Esophagus squamous epithelium (tissue), 5 donors: ENCODE results near the gene TFB1M. TPM values are rescaled to one million over a fixed set of nuclear protein-coding genes. Genes with fewer than 3 reads are reported as not detected.
"Not testable (repeated sequence)": the region's sequence is repeated elsewhere in the genome, so short reads cannot be mapped to it uniquely, and the experiment has no call there.

Source experiments
- DNase-seq: peaks from one replicate; lab custom pipeline; 2025; lab: John Stamatoyannopoulos, UW
- H3K27ac ChIP-seq, 4 donors: fragments of 200-600 bp; sonication (generic); one replicate each; pipeline ENCODE4 v1.5.1; 2016 to 2019; ENCODE audit warnings: mild to moderate bottlenecking in 1 of 4
- H3K27me3 ChIP-seq, 4 donors: fragments of 200-600 bp; sonication (generic); 1 replicate in 3 of 4; 2 replicates in 1 of 4; pipeline versions ENCODE4 v1.5.1 to v1.6.0; 2017 to 2021; ENCODE audit warnings: antibody characterized with exemption in 1 of 4
- H3K36me3 ChIP-seq, 3 donors: fragments of 200-600 bp; sonication (generic); one replicate each; pipeline ENCODE4 v1.5.1; 2016 to 2019
- H3K4me1 ChIP-seq, 3 donors: fragments of 200-600 bp; sonication (generic); one replicate each; pipeline ENCODE4 v1.5.1; 2017 to 2019
- H3K4me3 ChIP-seq, 4 donors: fragments of 200-600 bp; sonication (generic); 1 replicate in 3 of 4; 2 replicates in 1 of 4; pipeline ENCODE4 v1.5.1; 2016 to 2019; ENCODE audit warnings: mild to moderate bottlenecking in 2 of 4, moderate library complexity in 1 of 4
- H3K9me3 ChIP-seq, 3 donors: fragments of 200-600 bp; sonication (generic); one replicate each; pipeline ENCODE4 v1.5.1; 2016 to 2019
- POLR2A ChIP-seq, 4 donors: fragments of 450-650 bp; IDR thresholded peaks; one replicate each; pipeline ENCODE4 v1.6.1; 2017; ENCODE audit warnings: antibody characterized with exemption in 4 of 4, mild to moderate bottlenecking in 4 of 4, moderate library complexity in 3 of 4
- WGBS, 2 donors: methylation state at CpG; one replicate each; pipeline ENCODE4 v1.1.5; 2018; 5-methylcytosine and 5-hydroxymethylcytosine counted together
- intact Hi-C: fragments of 100-400 bp; cut with DNase I; formaldehyde crosslinking; loops from one replicate; pipeline ENCODE4 v1.15.0; 2022
- total RNA-seq, 4 donors: library from RNA; depleted of rRNA; stranded (reverse); fragments of >200 nt; gene quantifications; one replicate each; pipeline ENCODE4 v1.1.0, GENCODE V29; 2016
- TF ChIP-seq, protein P1 (sequence below), 6 experiments: fragments of 450-650 bp in 4 of 6; fragments of 200-600 bp in 2 of 6; sonication (generic) in 2 of 6; IDR thresholded peaks; one replicate each; pipeline ENCODE4 v1.5.1; 2016 to 2019; ENCODE audit warnings: antibody characterized with exemption in 6 of 6, mild to moderate bottlenecking in 4 of 6, moderate library complexity in 4 of 6
- donor health status: DM: yes; HTN: yes; CAD: no.

The TFB1M gene
- total RNA-seq, 4 donors from 2014 or later = 11.2 to 15.6 (median 11.4) TPM

DNA sequence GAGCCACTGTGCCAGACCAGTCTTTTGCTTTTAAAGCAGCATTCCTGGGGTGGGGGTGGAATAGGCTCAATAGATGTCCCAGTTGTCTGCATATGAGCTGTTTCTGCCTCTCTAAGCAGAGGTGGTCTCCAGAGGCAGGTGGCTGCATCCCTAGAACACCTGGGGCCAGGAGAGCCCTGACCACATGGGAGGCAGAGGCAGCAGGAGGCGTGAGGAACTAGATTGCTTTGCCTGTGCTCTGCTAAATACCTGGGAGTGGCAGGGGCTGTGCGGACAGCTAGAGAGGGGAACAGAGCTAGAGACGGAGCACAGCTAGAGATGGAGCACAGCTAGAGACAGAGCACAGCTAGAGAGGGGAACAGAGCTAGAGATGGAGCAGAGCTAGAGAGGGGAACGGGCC lies 79.6 kb downstream of the TFB1M start:
- TF ChIP-seq POLR2A (IDR thresholded peaks at IDR 0.05) = no peak
- TF ChIP-seq, protein P1, sequence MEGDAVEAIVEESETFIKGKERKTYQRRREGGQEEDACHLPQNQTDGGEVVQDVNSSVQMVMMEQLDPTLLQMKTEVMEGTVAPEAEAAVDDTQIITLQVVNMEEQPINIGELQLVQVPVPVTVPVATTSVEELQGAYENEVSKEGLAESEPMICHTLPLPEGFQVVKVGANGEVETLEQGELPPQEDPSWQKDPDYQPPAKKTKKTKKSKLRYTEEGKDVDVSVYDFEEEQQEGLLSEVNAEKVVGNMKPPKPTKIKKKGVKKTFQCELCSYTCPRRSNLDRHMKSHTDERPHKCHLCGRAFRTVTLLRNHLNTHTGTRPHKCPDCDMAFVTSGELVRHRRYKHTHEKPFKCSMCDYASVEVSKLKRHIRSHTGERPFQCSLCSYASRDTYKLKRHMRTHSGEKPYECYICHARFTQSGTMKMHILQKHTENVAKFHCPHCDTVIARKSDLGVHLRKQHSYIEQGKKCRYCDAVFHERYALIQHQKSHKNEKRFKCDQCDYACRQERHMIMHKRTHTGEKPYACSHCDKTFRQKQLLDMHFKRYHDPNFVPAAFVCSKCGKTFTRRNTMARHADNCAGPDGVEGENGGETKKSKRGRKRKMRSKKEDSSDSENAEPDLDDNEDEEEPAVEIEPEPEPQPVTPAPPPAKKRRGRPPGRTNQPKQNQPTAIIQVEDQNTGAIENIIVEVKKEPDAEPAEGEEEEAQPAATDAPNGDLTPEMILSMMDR (IDR thresholded peaks at IDR 0.05) = no peak
- Histone ChIP-seq H3K27ac (peak overlapping the region in 3 of 4 donors; percentile 14 to 38 (median 19)), H3K4me1 (no peaks in the 10 kb centered on the region), H3K36me3 (no peaks in the 10 kb centered on the region), H3K9me3 (no peaks in the 10 kb centered on the region), H3K27me3 (no peaks in the 10 kb centered on the region), H3K4me3 (no peak overlapping the region)
- intact Hi-C loops = loop anchor here (5.0 kb wide), 1 partner anchor 47 kb away; no protein-coding TSS in a partner anchor
- 77 to 95% methylated on average over 4 of the region's 4 CpGs for WGBS, 2 donors
- no peak for DNase-seq

DNA sequence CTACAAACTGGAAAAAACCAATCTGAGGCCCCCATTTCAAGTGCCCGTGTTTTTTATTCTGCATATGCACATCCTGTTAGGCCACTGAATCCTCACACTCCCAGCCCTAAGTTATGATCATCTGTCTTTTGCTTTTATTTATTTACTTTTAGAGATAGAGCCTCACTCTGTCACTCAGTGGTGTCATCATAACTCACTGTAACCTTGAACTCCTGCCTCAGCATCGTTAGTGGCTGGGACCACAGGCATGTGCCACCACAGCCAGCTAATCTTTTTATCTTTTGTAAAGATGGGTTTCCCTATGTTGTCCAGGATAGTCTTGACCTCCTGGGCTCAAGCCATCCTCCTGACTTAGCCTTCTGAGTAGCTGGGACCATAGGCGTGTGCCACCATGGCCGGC lies 80.1 kb downstream of the TFB1M start:
- WGBS, 2 donors = 96 to 99% methylated on average over 3 of the region's 4 CpGs
- H3K36me3 ChIP-seq = no peaks in the 10 kb centered on the region
- H3K9me3 ChIP-seq = no peaks in the 10 kb centered on the region
- intact Hi-C loops = no loop called here
- H3K4me3 ChIP-seq = no peak overlapping the region
- TF ChIP-seq POLR2A (IDR thresholded peaks at IDR 0.05) = no peak
- TF ChIP-seq, protein P1 (IDR thresholded peaks at IDR 0.05) = no peak
- H3K27me3 ChIP-seq = no peaks in the 10 kb centered on the region
- peak overlapping the region in 1 of 4 donors; percentile 19 for H3K27ac ChIP-seq
- DNase-seq = no peak
- peaks cover 0 to 2% (median 0%) of the 10 kb centered on the region in 3 donors for H3K4me1 ChIP-seq

DNA sequence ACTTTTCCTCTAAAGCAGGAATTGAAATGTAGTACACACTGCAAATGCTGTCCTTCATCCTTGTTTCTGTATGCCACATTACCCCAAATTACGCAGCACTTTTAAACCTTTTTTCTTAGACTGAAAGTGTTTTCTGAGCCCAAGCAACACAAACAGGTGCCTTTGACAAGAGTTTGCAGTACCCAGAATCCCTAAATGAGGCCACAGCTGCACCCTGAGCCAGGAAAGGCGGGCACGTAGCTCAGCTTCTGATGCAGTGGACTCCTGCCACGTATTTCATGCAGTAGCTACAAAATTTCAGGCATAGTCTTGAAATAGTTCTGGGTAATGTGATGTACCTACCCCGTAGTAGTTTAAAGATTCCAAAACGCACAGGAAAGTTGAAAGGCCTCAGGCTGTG lies 81.4 kb downstream of the TFB1M start:
- TF ChIP-seq POLR2A (IDR thresholded peaks at IDR 0.05) = no peak
- TF ChIP-seq, protein P1 (IDR thresholded peaks at IDR 0.05) = no peak
- no peak for DNase-seq
- Histone ChIP-seq H3K4me3 (no peak overlapping the region), H3K9me3 (no peaks in the 10 kb centered on the region), H3K4me1 (peaks cover 0 to 15% (median 4%) of the 10 kb centered on the region in 3 donors), H3K27ac (peak overlapping the region in 1 of 4 donors; percentile 59), H3K27me3 (no peaks in the 10 kb centered on the region), H3K36me3 (no peaks in the 10 kb centered on the region)
- WGBS, 2 donors = 55 to 92% methylated on average over 5 of the region's 6 CpGs
- intact Hi-C loops = no loop called here

DNA sequence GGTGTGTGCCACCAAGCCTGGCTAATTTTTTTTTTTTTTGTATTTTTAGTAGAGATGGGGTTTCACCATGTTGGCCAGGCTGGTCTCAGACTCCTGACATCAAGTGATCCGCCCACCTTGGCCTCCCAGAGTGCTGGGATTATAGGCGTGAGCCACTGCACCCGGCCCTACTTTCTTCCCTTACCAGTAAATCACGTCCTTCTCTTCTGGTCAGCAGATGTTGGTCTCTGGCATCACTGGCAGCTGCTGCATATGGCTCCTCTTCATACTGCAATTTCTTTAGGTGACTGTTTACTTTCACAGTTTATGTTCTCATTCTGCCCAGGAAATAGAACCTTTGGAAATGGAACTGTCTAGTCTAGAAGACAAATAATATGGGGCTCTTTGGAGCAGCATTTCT lies 83.3 kb downstream of the TFB1M start:
- H3K4me1 ChIP-seq = peaks cover 0 to 19% (median 4%) of the 10 kb centered on the region in 3 donors
- H3K36me3 ChIP-seq, H3K27ac ChIP-seq, DNase-seq, H3K9me3 ChIP-seq, intact Hi-C loops, H3K27me3 ChIP-seq, H3K4me3 ChIP-seq: not testable (repeated sequence)
- 57 to 86% methylated on average over 1 to 4 of the region's 4 CpGs for WGBS, 2 donors

DNA sequence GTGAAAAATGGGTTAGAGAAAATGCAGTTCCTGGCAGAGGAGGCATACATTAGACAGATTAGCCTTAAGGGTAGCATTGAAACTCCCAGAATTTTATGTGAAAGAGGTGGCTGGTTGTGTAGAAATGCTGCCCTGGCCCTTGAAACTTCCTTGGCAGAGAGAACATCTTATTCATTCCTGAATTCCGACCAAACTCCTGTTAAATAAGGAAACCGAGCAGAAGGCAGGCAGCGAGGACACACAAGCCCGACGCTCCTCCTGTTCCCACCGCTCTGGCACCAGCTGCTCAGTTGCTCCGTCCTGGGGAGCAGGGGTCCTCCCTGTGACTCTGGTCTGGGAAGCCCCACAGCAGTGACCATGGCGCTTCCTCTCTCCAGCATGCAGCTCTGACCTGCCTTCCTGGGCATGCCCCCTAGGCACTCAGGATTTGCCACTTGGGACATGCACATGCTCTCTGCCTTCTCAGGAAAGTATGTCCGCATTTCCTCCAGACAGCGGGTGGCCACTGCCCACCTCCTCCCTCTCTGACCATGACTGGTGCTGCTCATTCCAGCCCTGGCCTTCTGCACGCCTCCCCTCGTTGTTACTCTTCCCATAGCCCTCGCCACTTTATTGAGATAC lies 85.6 kb downstream of the TFB1M start:
- Histone ChIP-seq H3K9me3 (no peaks in the 10 kb centered on the region), H3K27ac (peak overlapping the region in 3 of 4 donors; percentile 28 to 70 (median 60)), H3K27me3 (no peaks in the 10 kb centered on the region), H3K4me1 (peaks cover 0 to 22% (median 4%) of the 10 kb centered on the region in 3 donors), H3K36me3 (no peaks in the 10 kb centered on the region), H3K4me3 (peak overlapping the region in 2 of 4 donors; percentile 1 to 4)
- no peak for TF ChIP-seq POLR2A (IDR thresholded peaks at IDR 0.05)
- TF ChIP-seq, protein P1 (IDR thresholded peaks at IDR 0.05) = no peak
- no peak for DNase-seq
- 40 to 51% methylated on average over 8 to 12 of the region's 13 CpGs for WGBS, 2 donors
- intact Hi-C loops = no loop called here
